Stomach smooth muscle (tissue), 2 donors: ENCODE measurements around the gene SORT1.

Experiments
- H3K27ac ChIP-seq: one replicate; pipeline ENCODE4 v1.7.0; 2013; ENCODE audit warnings: mild to moderate bottlenecking, low read length, inconsistent platforms
- H3K27me3 ChIP-seq, 2 donors: one replicate each; pipeline ENCODE4 v1.7.0; 2013; ENCODE audit warnings: low read length in 2 of 2; ENCODE audit not compliant: insufficient read depth in 2 of 2, control insufficient read depth in 1 of 2
- H3K36me3 ChIP-seq, 2 donors: one replicate each; pipeline ENCODE4 v1.7.0; 2013; ENCODE audit warnings: low read length in 2 of 2; ENCODE audit not compliant: control insufficient read depth in 2 of 2, insufficient read depth in 2 of 2
- H3K4me1 ChIP-seq: one replicate; pipeline ENCODE4 v1.7.0; 2013; ENCODE audit warnings: low read length; ENCODE audit not compliant: control insufficient read depth, insufficient read depth
- H3K4me3 ChIP-seq, 2 donors: one replicate each; pipeline ENCODE4 v1.7.0; 2013; ENCODE audit warnings: low read length in 2 of 2
- H3K9ac ChIP-seq, 2 donors: one replicate each; pipeline ENCODE4 v1.7.0; 2013; ENCODE audit warnings: low read length in 2 of 2, mild to moderate bottlenecking in 1 of 2
- H3K9me3 ChIP-seq, 2 donors: one replicate each; pipeline ENCODE4 v1.7.0; 2013; ENCODE audit warnings: low read length in 2 of 2; ENCODE audit not compliant: control insufficient read depth in 2 of 2
- donor health status: healthy.
- donor health status: Pancreatic carcinoma.

SORT1 gene

GRCh38 chr1:109361649-109362048, 36.1 kb downstream of the SORT1 start:
- Histone ChIP-seq H3K27me3 (no peaks in the 10 kb centered on the region), H3K9me3 (no peaks in the 10 kb centered on the region), H3K4me1 (peaks cover 4% of the 10 kb centered on the region), H3K4me3 (no peak overlapping the region), H3K27ac (no peak overlapping the region), H3K36me3 (peaks cover 8 to 9% of the 10 kb centered on the region in 2 donors), H3K9ac (no peak overlapping the region)

- no peak overlapping the region for H3K4me3 ChIP-seq
- H3K27me3 ChIP-seq = no peaks in the 10 kb centered on the region
- H3K36me3 ChIP-seq = peaks cover 4% of the 10 kb centered on the region in 2 donors
- H3K9ac ChIP-seq = no peak overlapping the region
- H3K27ac ChIP-seq = no peak overlapping the region
- no peaks in the 10 kb centered on the region for H3K9me3 ChIP-seq
- peaks cover 4% of the 10 kb centered on the region for H3K4me1 ChIP-seq
Measured at GRCh38 chr1:109361069-109361468, 36.6 kb downstream of the SORT1 start.

DNA sequence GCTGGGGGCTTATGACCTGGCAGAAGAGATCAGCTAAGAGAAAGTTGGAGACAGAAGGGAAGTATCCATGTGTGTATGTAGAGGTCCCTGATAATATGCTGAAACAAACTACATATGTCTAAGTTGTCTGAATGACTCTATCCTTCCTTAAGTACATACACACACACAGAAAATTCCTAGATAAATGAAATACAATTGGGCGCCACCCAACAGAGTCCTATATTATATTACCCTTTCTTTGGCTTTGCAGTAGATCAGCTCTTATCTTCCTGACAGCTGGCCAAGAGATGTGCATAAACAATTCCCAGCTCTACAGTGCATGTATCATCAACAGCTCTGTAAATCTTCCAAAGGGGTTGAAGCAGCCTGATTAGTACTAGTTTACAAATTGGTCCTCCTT, 40.1 kb downstream of the SORT1 start:
- H3K27me3 ChIP-seq = no peaks in the 10 kb centered on the region
- no peak overlapping the region for H3K4me3 ChIP-seq
- no peaks in the 10 kb centered on the region for H3K9me3 ChIP-seq
- peaks cover 4 to 6% of the 10 kb centered on the region in 2 donors for H3K36me3 ChIP-seq
- no peak overlapping the region for H3K9ac ChIP-seq
- H3K27ac ChIP-seq = no peak overlapping the region
- H3K4me1 ChIP-seq = no peaks in the 10 kb centered on the region

DNA sequence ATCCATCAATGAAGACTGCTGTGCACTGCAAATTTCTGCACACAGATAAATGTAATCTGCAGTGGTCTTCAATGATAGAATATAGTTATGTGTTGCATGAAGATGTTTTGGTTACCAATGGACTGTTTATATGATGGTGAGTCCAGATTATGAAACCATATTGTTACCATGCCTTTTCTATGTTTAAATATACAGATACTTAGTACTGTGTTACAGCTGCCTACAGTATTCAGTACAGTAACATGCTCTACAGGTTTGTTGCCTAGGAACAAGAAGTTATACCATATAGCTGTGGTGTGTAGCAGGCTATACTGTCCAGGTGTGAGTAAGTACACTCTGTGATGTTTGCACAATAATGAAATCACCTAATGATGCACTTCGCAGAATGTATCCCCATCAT, 40.8 kb downstream of the SORT1 start:
- Histone ChIP-seq H3K4me1 (no peaks in the 10 kb centered on the region), H3K4me3 (no peak overlapping the region), H3K27me3 (no peaks in the 10 kb centered on the region), H3K36me3 (peaks cover 9 to 11% of the 10 kb centered on the region in 2 donors), H3K9me3 (no peaks in the 10 kb centered on the region), H3K27ac (no peak overlapping the region), H3K9ac (no peak overlapping the region)

GRCh38 chr1:109356505-109356904, 41.2 kb downstream of the SORT1 start:
- H3K9ac ChIP-seq = no peak overlapping the region
- H3K4me3 ChIP-seq = no peak overlapping the region
- H3K4me1 ChIP-seq = no peaks in the 10 kb centered on the region
- peaks cover 13 to 15% of the 10 kb centered on the region in 2 donors for H3K36me3 ChIP-seq
- no peak overlapping the region for H3K27ac ChIP-seq
- H3K27me3 ChIP-seq = no peaks in the 10 kb centered on the region
- H3K9me3 ChIP-seq = no peaks in the 10 kb centered on the region

- H3K27me3 ChIP-seq = no peaks in the 10 kb centered on the region
- no peaks in the 10 kb centered on the region for H3K4me1 ChIP-seq
- peaks cover 21 to 28% of the 10 kb centered on the region in 2 donors for H3K36me3 ChIP-seq
- H3K27ac ChIP-seq = no peak overlapping the region
- H3K9ac ChIP-seq = no peak overlapping the region
- no peak overlapping the region for H3K4me3 ChIP-seq
- H3K9me3 ChIP-seq = no peaks in the 10 kb centered on the region
Measured at GRCh38 chr1:109354929-109355328, 42.8 kb downstream of the SORT1 start.

DNA sequence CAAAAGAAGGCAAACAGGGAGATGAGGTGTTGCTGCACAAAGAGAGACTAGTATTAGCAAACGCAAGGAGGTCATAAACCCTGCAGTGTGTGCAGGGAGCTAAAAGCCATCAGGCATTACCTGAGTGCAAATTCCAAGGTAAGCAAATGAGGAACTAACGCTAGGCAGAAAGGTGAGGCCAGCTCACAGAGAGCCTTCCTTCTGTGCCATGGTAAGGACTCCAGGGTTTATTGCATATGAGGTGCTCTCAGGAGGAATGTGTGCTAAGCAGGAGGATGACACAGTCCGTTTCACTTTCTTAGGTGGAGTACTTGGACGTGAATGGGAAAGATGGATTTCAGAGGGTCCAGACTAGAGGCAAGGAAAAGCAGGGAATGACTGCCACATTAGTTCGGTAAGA, 46.3 kb downstream of the SORT1 start:
- Histone ChIP-seq H3K27me3 (no peaks in the 10 kb centered on the region), H3K4me3 (no peak overlapping the region), H3K36me3 (peaks cover 24 to 45% of the 10 kb centered on the region in 2 donors), H3K4me1 (no peaks in the 10 kb centered on the region), H3K9me3 (no peaks in the 10 kb centered on the region), H3K9ac (no peak overlapping the region), H3K27ac (no peak overlapping the region)

DNA sequence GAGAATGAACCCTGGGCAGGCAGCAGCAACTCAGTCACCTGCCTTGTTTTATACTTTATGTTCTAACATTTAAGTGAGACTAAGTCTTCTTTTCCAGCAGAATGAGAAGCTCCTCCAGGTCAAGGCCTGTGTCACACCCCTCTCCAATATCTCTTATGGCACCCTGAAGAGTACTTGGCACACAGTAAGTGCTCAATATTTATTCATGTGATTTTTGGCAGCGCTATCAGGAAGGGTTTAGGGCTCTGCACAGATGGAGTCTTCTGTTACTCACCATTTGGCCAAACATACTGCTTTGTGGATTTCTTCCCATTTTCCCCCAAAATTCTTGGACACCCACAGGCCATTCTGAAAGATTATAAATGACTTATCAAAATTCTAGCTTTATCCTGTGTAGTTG, 47.1 kb downstream of the SORT1 start:
- no peak overlapping the region for H3K4me3 ChIP-seq
- H3K27me3 ChIP-seq = no peaks in the 10 kb centered on the region
- no peak overlapping the region for H3K9ac ChIP-seq
- no peaks in the 10 kb centered on the region for H3K4me1 ChIP-seq
- peaks cover 25 to 45% of the 10 kb centered on the region in 2 donors for H3K36me3 ChIP-seq
- H3K27ac ChIP-seq = no peak overlapping the region
- H3K9me3 ChIP-seq = no peaks in the 10 kb centered on the region

DNA sequence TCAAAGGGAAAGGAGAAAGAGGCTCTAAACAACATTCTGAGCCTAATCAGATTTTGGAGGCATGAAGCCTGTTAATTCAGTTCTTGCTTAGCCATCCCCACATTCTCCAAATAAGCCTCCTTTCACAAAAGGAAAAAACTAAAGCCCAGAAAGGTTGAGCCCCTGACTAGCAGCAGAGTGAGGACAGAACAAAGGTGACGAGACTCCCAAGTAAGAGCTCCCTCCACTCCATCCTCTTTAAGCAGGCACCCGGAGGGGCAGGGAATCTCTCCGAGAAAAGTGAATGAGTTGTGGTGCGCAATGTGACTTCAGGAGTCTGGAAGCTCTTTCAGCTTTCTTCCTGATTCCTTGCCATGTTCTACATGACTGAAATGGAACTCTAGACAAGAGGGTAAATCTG, 47.5 kb downstream of the SORT1 start:
- no peaks in the 10 kb centered on the region for H3K27me3 ChIP-seq
- H3K9me3 ChIP-seq = no peaks in the 10 kb centered on the region
- no peak overlapping the region for H3K4me3 ChIP-seq
- H3K27ac ChIP-seq = no peak overlapping the region
- peaks cover 30 to 48% of the 10 kb centered on the region in 2 donors for H3K36me3 ChIP-seq
- H3K9ac ChIP-seq = no peak overlapping the region
- H3K4me1 ChIP-seq = no peaks in the 10 kb centered on the region

DNA sequence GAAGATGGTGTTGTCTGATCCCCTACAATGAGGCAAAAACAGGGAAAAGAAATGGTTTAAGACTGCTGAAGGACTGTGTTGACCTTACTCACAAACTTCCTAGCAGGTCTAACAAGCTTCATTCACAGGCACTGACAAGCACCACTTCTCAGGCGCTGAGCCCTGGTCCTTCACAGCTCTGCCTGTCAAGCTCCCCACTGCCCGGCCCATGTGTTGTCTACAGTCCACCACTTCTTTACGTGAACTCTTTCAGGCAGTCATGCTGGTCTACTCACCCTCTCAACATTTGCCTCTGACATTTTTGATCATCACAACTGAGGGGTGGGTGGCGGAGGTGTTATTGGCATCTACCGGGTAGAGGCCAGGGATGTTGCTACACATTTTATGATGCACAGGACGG, 50.2 kb downstream of the SORT1 start:
- Histone ChIP-seq H3K27me3 (no peaks in the 10 kb centered on the region), H3K4me3 (no peak overlapping the region), H3K4me1 (no peaks in the 10 kb centered on the region), H3K27ac (no peak overlapping the region), H3K9ac (no peak overlapping the region), H3K9me3 (no peaks in the 10 kb centered on the region), H3K36me3 (peaks cover 36 to 58% of the 10 kb centered on the region in 2 donors)

DNA sequence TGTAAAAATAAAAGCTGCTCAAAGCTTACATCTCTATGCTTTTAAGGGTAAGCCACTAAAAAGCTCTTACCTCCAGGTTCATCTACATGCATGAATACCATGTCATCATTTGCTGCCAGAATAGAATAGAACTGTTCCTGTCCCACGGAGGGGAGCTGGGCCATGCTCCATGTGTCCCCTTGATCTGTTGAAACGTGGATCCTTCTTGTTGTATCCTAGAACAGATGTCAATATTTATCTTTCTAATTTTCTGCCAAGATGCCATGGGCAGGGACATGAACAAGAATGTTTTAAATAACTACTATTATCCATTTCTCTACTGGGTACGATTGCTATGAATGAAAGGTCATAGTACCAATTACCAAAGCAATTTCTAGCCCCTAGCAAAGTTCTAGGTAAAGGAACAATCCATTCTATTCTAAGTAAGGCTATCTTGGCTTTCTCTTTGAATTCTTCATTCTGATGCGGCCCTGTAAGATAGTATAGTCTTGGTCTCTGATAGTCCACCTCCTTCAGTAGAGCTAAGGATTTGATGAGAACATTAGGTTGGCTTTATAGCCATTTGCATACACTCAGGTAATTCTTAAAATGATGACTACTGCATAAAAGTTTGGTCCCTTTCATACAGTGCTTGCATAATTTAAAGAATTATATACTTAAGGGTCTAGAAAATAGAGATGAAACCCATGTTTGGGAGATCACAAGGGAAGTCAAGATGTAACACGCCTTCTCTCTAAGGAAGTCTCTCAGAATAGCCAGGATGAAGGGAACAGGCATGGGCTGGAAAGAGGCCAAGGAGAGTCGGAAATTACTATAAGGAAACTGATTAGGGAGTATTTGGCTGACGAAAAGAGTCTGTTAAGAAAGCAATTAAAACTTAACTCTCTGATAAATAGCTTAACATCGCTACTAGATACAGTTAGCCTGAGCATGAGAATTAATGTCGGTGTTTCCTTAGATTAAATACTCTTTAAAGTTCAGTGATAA, 55.5 kb downstream of the SORT1 start:
- Histone ChIP-seq H3K4me1 (no peaks in the 10 kb centered on the region), H3K36me3 (peaks cover 43 to 49% of the 10 kb centered on the region in 2 donors), H3K9ac (no peak overlapping the region), H3K9me3 (no peaks in the 10 kb centered on the region), H3K27me3 (no peaks in the 10 kb centered on the region), H3K27ac (no peak overlapping the region), H3K4me3 (no peak overlapping the region)
